K562 (cell line): ENCODE measurements around the gene DBH. TPM values are rescaled to one million over a fixed set of nuclear protein-coding genes. Genes with fewer than 3 reads are reported as not detected.

ENCODE experiments used
- ATAC-seq: fragments of 200-7000 bp; cut with Tn5 transposase; 3 replicates; pipeline ENCODE4 v1.9.1; 2020; ENCODE audit warnings: moderate library complexity
- BruUV-seq: library from RNA; stranded (reverse); fragments of 400-500 nt; replicated peaks from 2 replicates; lab custom pipeline; 2021; lab: Mats Ljungman, UMichigan
- CTCF ChIA-PET: fragments of 300-600 bp; formaldehyde crosslinking; extraction: SDS; loops from one replicate; lab custom pipeline; 2021; ENCODE audit warnings: low intra/inter-chr PET ratio; lab: Yijun Ruan, JAX
- POLR2A ChIA-PET: fragments of 300-600, 350-650 bp; sonication (Branson Sonifier 250); formaldehyde crosslinking; extraction: SDS; loops from one replicate; lab custom pipeline; 2021; ENCODE audit warnings: antibody characterized with exemption, inconsistent platforms; lab: Yijun Ruan, JAX
- DNase-seq, 4 experiments: peaks; one replicate each; pipeline versions ENCODE4 v3.0.0 to v3.0.0-alpha.2; 2011 to 2018; ENCODE audit warnings: low spot score in 3 of 4, mixed read lengths in 3 of 4; ENCODE audit errors: extremely low read depth in 1 of 4
- FAIRE-seq: peaks from 2 replicates; lab custom pipeline; 2011; peaks lifted over from hg19 to GRCh38; lab: Jason Lieb, UNC
- H2AFZ ChIP-seq: 2 replicates; pipeline ENCODE4 v1.6.0; 2011; ENCODE audit warnings: low read depth, low read length, control low read depth, inconsistent platforms
- H3K27ac ChIP-seq: fragments of 200-600 bp; 3 replicates; pipeline ENCODE4 v1.8.0; 2011; ENCODE audit warnings: low read depth, mild to moderate bottlenecking, control low read depth, inconsistent platforms, low read length, moderate library complexity, mixed read lengths; ENCODE audit errors: extremely low read depth
- H3K27me3 ChIP-seq, 2 experiments: fragments of 300-600 bp in 1 of 2; 2 replicates in 1 of 2; 3 replicates in 1 of 2; pipeline versions ENCODE4 v1.6.0 to v1.8.0; 2011; ENCODE audit warnings: inconsistent platforms in 2 of 2, low read length in 2 of 2, mild to moderate bottlenecking in 1 of 2, mixed read lengths in 1 of 2, moderate library complexity in 1 of 2; ENCODE audit not compliant: control insufficient read depth in 2 of 2, insufficient read depth in 2 of 2
- H3K36me3 ChIP-seq: fragments of 300-600 bp; 3 replicates; pipeline ENCODE4 v1.8.0; 2011; ENCODE audit warnings: mild to moderate bottlenecking, low read length, inconsistent platforms; ENCODE audit not compliant: control insufficient read depth, insufficient read depth
- H3K4me1 ChIP-seq, 2 experiments: fragments of 200-600 bp in 1 of 2; replicated peaks in 1 of 2; 2 replicates in 1 of 2; 3 replicates in 1 of 2; pipeline versions ENCODE4 v1.5.1 to v1.8.0; 2011; ENCODE audit warnings: inconsistent platforms in 2 of 2, low read length in 2 of 2, mild to moderate bottlenecking in 1 of 2, mixed read lengths in 1 of 2, moderate library complexity in 1 of 2; ENCODE audit not compliant: control insufficient read depth in 2 of 2, insufficient read depth in 2 of 2
- H3K4me2 ChIP-seq: 2 replicates; pipeline ENCODE4 v1.6.1; 2011; ENCODE audit warnings: low read length, control low read depth, inconsistent platforms, mixed read lengths; ENCODE audit not compliant: insufficient read depth
- H3K4me3 ChIP-seq: fragments of 200-600 bp; sonication (generic), shearing (Covaris generic); 2 replicates; pipeline ENCODE4 v1.5.1; 2016; ENCODE audit warnings: control low read depth, inconsistent platforms
- H3K79me2 ChIP-seq: fragments of 200-600 bp; 3 replicates; pipeline ENCODE4 v1.8.0; 2011; ENCODE audit warnings: low read length, inconsistent platforms; ENCODE audit not compliant: control insufficient read depth, insufficient read depth
- H3K9ac ChIP-seq, 2 experiments: 2 replicates each; pipeline versions ENCODE4 v1.6.0 to v1.6.1; 2011; ENCODE audit warnings: low read depth in 2 of 2, low read length in 2 of 2, control low read depth in 1 of 2, inconsistent platforms in 1 of 2, mild to moderate bottlenecking in 1 of 2, mixed read lengths in 1 of 2; ENCODE audit not compliant: insufficient read depth in 1 of 2
- H3K9me1 ChIP-seq: one replicate; pipeline ENCODE4 v1.6.0; 2011; ENCODE audit warnings: inconsistent platforms, mild to moderate bottlenecking, low read length, moderate library complexity; ENCODE audit not compliant: control insufficient read depth, insufficient read depth
- H3K9me3 ChIP-seq: replicated peaks from 2 replicates; pipeline ENCODE4 v1.5.1; 2011; ENCODE audit warnings: low read depth, low read length, inconsistent platforms; ENCODE audit not compliant: control insufficient read depth, insufficient read depth
- H4K20me1 ChIP-seq: replicated peaks from 2 replicates; pipeline ENCODE4 v1.6.1; 2011; ENCODE audit warnings: low read length, inconsistent platforms, mixed read lengths; ENCODE audit not compliant: control insufficient read depth, insufficient read depth
- AFF1 ChIP-seq, 2 experiments: fragments of 450-650 bp; IDR thresholded peaks; 2 replicates each; pipeline ENCODE4 v1.6.1; 2018; ENCODE audit warnings: mild to moderate bottlenecking in 2 of 2, low read depth in 1 of 2; ENCODE audit not compliant: partially characterized antibody in 2 of 2
- CCAR2 ChIP-seq: fragments of 200-400 bp; formaldehyde crosslinking; IDR thresholded peaks from 2 replicates; pipeline ENCODE4 v1.6.1; 2017; ENCODE audit warnings: mild to moderate bottlenecking, low read depth, low read length
- CLOCK ChIP-seq: fragments of 250-450 bp; sonication (Bioruptor Pico); IDR thresholded peaks from 2 replicates; pipeline ENCODE4 v1.4.0; 2020; ENCODE audit warnings: mild to moderate bottlenecking, moderate library complexity, borderline replicate concordance
- CREBBP ChIP-seq: IDR thresholded peaks from one replicate; pipeline ENCODE4 v1.6.1; 2012; ENCODE audit warnings: low read depth, mild to moderate bottlenecking, control low read depth, inconsistent platforms, low read length
- IFI16 ChIP-seq: fragments of 250-450 bp; sonication (Bioruptor Pico); IDR thresholded peaks from 2 replicates; pipeline ENCODE4 v2.1.2; 2022; ENCODE audit warnings: mild to moderate bottlenecking, inconsistent platforms
- ILK ChIP-seq: fragments of 450-650 bp; IDR thresholded peaks from 2 replicates; pipeline ENCODE4 v1.6.1; 2016; ENCODE audit warnings: missing genetic modification characterization, low read depth, mild to moderate bottlenecking, missing compliant biosample characterization, moderate library complexity, borderline replicate concordance
- MBD2 ChIP-seq: sonication (generic); IDR thresholded peaks from 2 replicates; pipeline ENCODE4 v1.6.1; 2016; ENCODE audit warnings: low read depth, borderline replicate concordance
- MNT ChIP-seq, 2 experiments: fragments of 450-650 bp; conservative IDR thresholded peaks; 2 replicates each; pipeline ENCODE4 v1.6.1; 2017; ENCODE audit warnings: mild to moderate bottlenecking in 2 of 2, moderate library complexity in 2 of 2
- NCOA6 ChIP-seq: fragments of 450-650 bp; IDR thresholded peaks from 2 replicates; pipeline ENCODE4 v1.6.1; 2017; ENCODE audit warnings: mild to moderate bottlenecking
- SRSF9 ChIP-seq: fragments of 200-400 bp; formaldehyde crosslinking; IDR thresholded peaks from 2 replicates; pipeline ENCODE4 v1.6.1; 2017; ENCODE audit warnings: low read depth, low read length, borderline replicate concordance
- ZNF121 ChIP-seq: sonication (generic); formaldehyde crosslinking; conservative IDR thresholded peaks from 2 replicates; pipeline ENCODE4 v1.8.0; 2022; ENCODE audit warnings: missing genetic modification reagents
- ZSCAN29 ChIP-seq: fragments of 450-650 bp; IDR thresholded peaks from 2 replicates; pipeline ENCODE4 v1.6.1; 2017
- WGBS: fragments of 100-300 bp; shearing (Covaris generic); methylation state at CpG from one replicate; pipeline ENCODE4 v1.1.6; 2016; ENCODE audit warnings: low coverage, mixed read lengths; ENCODE audit not compliant: insufficient coverage; ENCODE audit errors: missing lambda C conversion rate; 5-methylcytosine and 5-hydroxymethylcytosine counted together
- in situ Hi-C: fragments of 300-500 bp; cut with MboI; formaldehyde crosslinking; loops from 4 replicates; pipeline ENCODE4 v1.15.0; 2018; ENCODE audit warnings: inconsistent platforms, mixed read lengths
- intact Hi-C: fragments of 100-400 bp; cut with micrococcal nuclease; formaldehyde crosslinking; loops from 2 replicates; pipeline ENCODE4 v1.14.2; 2022
- polyA plus RNA-seq, 8 experiments: library from polyadenylated mRNA; depleted of rRNA in 4 of 8; stranded (reverse) in 5 of 8; unstranded in 3 of 8; fragments of >200 nt; fragmentation: Nextera tagmentation in 2 of 8; fragmentation: Illumina TruSeq in 1 of 8; extraction: Ambion mirVana in 2 of 8; extraction: Trizol in 1 of 8; gene quantifications; 2 replicates each; pipeline versions ENCODE4 v1.2.1 to v1.2.3, GENCODE V29; 2011 to 2014; ENCODE audit warnings: inconsistent platforms in 1 of 8, missing spikeins in 1 of 8
- total RNA-seq, 7 experiments: library from RNA; depleted of rRNA in 6 of 7; stranded (reverse); fragments of >200 nt in 6 of 7; fragmentation: Illumina TruSeq in 2 of 7; extraction: Trizol in 2 of 7; gene quantifications; 2 replicates each; pipeline versions ENCODE4 v1.2.1 to v1.2.3, GENCODE V29; 2011 to 2021; ENCODE audit warnings: low replicate concordance in 1 of 7

DBH gene
- total and polyA plus RNA-seq, 9 of the 15 experiments (the other 6 are each of a cell fraction or from before 2014, with no cell fraction given): not detected

- no peak for TF ChIP-seq MNT (conservative IDR thresholded peaks at IDR 0.05)
- no peak for TF ChIP-seq CCAR2
- TF ChIP-seq ZNF121: no peak
- TF ChIP-seq ILK (tag): no peak
- TF ChIP-seq MBD2: no peak
- TF ChIP-seq CREBBP: no peak
These were observed 31.7 kb downstream of the DBH start (continued) for GRCh38 chr9:133667759-133668450.

- no peak for DNase-seq
- ChIA-PET POLR2A (no interaction called here), CTCF (no interaction called here)
- no peak for FAIRE-seq
- Histone ChIP-seq H3K4me2 (no peak overlapping the region), H3K36me3 (no peaks in the 10 kb centered on the region), H4K20me1 (peaks cover 6% of the 10 kb centered on the region), H3K27ac (no peak overlapping the region), H3K9me1 (no peaks in the 10 kb centered on the region), H3K79me2 (no peaks in the 10 kb centered on the region), H3K4me3 (no peak overlapping the region), H3K4me1 (no peaks in the 10 kb centered on the region; a peak in 1 of 5 replicates), H2AFZ (no peak overlapping the region), H3K9me3 (no peaks in the 10 kb centered on the region), H3K9ac (no peak overlapping the region), H3K27me3 (peaks cover 23 to 65% of the 10 kb centered on the region in 2 experiments; a peak in 4 of 5 replicates)
- intact Hi-C loops (no loop called here), in situ Hi-C loops (no loop called here)
- WGBS: 0% methylated on average over 13 of the region's 16 CpGs
- no TSS peak for BruUV-seq
- ATAC-seq: no peak
- TF ChIP-seq IFI16 (CRISPR knock-in tag): no peak
- TF ChIP-seq NCOA6: no peak
- no peak for TF ChIP-seq CLOCK
- TF ChIP-seq AFF1 (IDR thresholded peaks at IDR 0.05; ENCODE audit: low read depth in 1 of 2, partially characterized antibody in 2 of 2): no peak
- TF ChIP-seq SRSF9: no peak
- TF ChIP-seq ZSCAN29: no peak
These were observed 33.1 kb downstream of the DBH start for GRCh38 chr9:133669182-133669801.
